Measurements from ENCODE around the gene ATP6V1A. TPM values are rescaled to one million over a fixed set of nuclear protein-coding genes. Genes with fewer than 3 reads are reported as not detected.

Gene ATP6V1A
- total and polyA plus RNA-seq, 8 donors, result 4.3 to 75.6 (median 13.0) TPM

DNA sequence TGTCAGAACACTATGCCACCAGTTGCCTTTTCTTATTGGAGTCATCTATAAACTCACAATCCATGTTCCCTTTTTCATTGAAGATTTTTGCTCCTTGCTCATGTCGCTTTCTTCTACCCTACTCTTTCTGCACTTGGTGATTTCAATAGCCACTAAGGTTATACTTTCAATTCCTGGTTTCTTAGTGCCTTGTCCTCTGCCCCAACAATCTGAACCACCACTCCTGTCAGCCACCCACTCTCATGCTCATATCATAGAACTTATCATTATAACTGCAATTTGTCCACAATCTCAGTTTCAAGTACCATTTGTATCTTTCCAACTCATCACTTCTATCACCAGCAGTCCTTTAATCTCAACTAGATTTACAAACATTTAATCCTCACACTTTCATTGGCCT is 81.8 kb downstream of the ATP6V1A start:
- Histone ChIP-seq H3K4me1 (peaks cover 0 to 10% (median 4%) of the 10 kb centered on the region in 4 donors), H3K27ac (no peak overlapping the region), H3K36me3 (no peaks in the 10 kb centered on the region), H3K9me3 (no peaks in the 10 kb centered on the region), H3K4me3 (no peak overlapping the region), H3K27me3 (no peaks in the 10 kb centered on the region)
- 92 to 96% (median 95%) methylated on average over 1 of the region's 1 CpG for WGBS, 5 donors
- no peak for TF ChIP-seq CTCF (IDR thresholded peaks at IDR 0.05)
- TF ChIP-seq EP300 (IDR thresholded peaks at IDR 0.05), result no peak
- TF ChIP-seq POLR2A (IDR thresholded peaks at IDR 0.05), result no peak
- TF ChIP-seq POLR2AphosphoS5 (IDR thresholded peaks at IDR 0.05), result no peak
- intact Hi-C loops (cut with DNase I; ENCODE audit: low total_unique reads), result no loop called here
- no peak for DNase-seq

GRCh38 chr3:113829576-113830354 is 82.9 kb downstream of the ATP6V1A start:
- H3K27me3 ChIP-seq, result no peaks in the 10 kb centered on the region
- H3K27ac ChIP-seq, result peak overlapping the region in 2 of 5 donors; percentile 11 to 52
- TF ChIP-seq POLR2AphosphoS5 (IDR thresholded peaks at IDR 0.05) (no peak), CTCF (IDR thresholded peaks at IDR 0.05) (no peak), EP300 (IDR thresholded peaks at IDR 0.05) (no peak), POLR2A (IDR thresholded peaks at IDR 0.05) (no peak)
- H3K4me3 ChIP-seq, result no peak overlapping the region
- peaks cover 0 to 10% (median 4%) of the 10 kb centered on the region in 4 donors for H3K4me1 ChIP-seq
- 60 to 77% (median 68%) methylated on average over 10 of the region's 10 CpGs for WGBS, 5 donors
- no peaks in the 10 kb centered on the region for H3K36me3 ChIP-seq
- DNase-seq, result no peak
- intact Hi-C loops (cut with DNase I; ENCODE audit: low total_unique reads), result no loop called here
- H3K9me3 ChIP-seq, result no peaks in the 10 kb centered on the region

DNA sequence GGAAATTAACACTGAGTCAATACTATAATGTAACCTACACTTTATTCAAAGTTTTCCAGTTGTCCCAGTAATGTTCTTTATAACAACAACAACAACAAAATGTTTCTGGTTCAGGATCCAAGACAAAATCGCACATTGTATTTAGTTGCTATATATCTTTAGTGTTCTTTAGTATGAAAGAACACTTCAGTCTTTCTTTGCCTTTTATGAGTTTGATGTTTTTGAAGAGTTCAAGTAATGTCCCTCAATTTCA is 84.2 kb downstream of the ATP6V1A start:
- TF ChIP-seq POLR2AphosphoS5 (IDR thresholded peaks at IDR 0.05) (no peak), CTCF (IDR thresholded peaks at IDR 0.05) (no peak), POLR2A (IDR thresholded peaks at IDR 0.05) (no peak)
- Histone ChIP-seq H3K4me1 (peaks cover 0 to 10% (median 4%) of the 10 kb centered on the region in 4 donors), H3K36me3 (no peaks in the 10 kb centered on the region), H3K4me3 (no peak overlapping the region), H3K27ac (peak overlapping the region in 2 of 5 donors; percentile 11 to 52), H3K9me3 (no peaks in the 10 kb centered on the region), H3K27me3 (no peaks in the 10 kb centered on the region)
- WGBS, 5 donors, result 0 to 3% (median 0%) methylated on average over 1 of the region's 1 CpG
- intact Hi-C loops (cut with DNase I; ENCODE audit: low total_unique reads), result no loop called here
- DNase-seq, result no peak

DNA sequence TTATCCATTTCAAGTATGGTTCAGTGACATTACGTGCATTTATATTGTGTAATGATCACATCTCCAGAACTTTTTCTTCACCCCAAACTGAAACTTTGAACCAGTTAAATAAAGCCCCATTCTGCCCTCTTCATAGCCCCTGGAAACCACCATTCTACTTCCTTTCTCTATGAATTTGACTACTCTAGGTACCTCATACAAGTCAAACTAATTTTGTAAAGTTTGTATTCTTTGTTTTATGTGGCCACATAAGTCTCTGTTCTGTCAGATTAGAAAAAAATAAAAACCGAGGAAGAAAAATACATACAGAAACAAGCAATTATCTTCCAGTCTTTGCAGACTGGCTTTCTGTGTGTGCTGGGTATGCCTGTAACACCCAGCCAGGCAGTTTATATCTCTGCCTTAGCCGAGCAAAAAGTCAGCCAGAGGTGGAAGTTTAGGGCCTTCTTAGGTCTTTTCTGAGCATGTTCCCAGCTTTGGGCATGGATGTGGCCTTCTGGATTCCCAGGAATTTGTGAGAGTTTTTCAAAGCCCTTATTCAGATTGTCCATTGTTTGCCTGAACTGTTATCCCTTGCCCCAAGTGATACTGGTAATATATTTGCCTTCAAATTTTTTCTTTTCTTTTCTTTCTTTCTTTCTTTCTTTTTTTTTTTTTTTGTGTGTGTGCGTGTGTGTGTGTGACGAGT is 85.8 kb downstream of the ATP6V1A start:
- TF ChIP-seq POLR2AphosphoS5 (IDR thresholded peaks at IDR 0.05) (no peak), POLR2A (IDR thresholded peaks at IDR 0.05) (no peak), EP300 (IDR thresholded peaks at IDR 0.05) (no peak), CTCF (IDR thresholded peaks at IDR 0.05) (no peak)
- intact Hi-C loops (cut with DNase I; ENCODE audit: low total_unique reads), result no loop called here
- WGBS, 5 donors, result 80 to 85% (median 81%) methylated on average over 5 of the region's 5 CpGs

More for the DNA sequence above, 85.8 kb downstream of the ATP6V1A start:
- Histone ChIP-seq H3K4me3 (no peak overlapping the region), H3K36me3 (no peaks in the 10 kb centered on the region), H3K4me1 (peaks cover 0 to 10% (median 4%) of the 10 kb centered on the region in 4 donors), H3K27ac (no peak overlapping the region), H3K27me3 (no peaks in the 10 kb centered on the region), H3K9me3 (no peaks in the 10 kb centered on the region)
- DNase-seq, result no peak
